Stimulated activated CD4-positive, alpha-beta T cell treated with anti-CD3 and anti-CD28 coated beads, Interleukin-12 subunit alpha, Interleukin-12 subunit beta, amount 100 ng/mL, for 4 hours (primary cell): ENCODE data around the gene CFAP43.

Experiments used
- DNase-seq: peaks from one replicate; pipeline ENCODE4 v3.0.0-alpha.2; 2020

The CFAP43 gene

DNA sequence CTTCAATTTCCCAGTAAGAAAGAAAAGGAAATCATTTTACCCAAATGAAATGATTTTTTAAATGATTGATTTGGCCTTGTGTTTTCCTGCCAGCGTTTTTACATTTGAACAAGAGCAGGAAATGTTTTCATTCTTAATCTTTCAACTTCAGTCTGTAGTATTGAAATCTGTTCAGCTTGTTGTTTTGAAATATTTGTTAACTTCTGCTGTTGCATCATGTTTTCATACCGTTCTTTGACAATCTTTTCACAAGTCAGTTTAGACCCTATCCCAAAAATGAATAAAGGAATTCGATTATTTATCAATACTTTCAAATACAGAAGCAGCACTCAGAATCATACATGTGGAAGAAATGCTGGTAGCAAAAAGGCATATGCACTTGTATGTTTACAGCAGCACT, 102.1 kb downstream of the CFAP43 start:
- DNase-seq = no peak

- DNase-seq = no peak
Observed at GRCh38 chr10:104128214-104128613, 104.0 kb downstream of the CFAP43 start.

DNA sequence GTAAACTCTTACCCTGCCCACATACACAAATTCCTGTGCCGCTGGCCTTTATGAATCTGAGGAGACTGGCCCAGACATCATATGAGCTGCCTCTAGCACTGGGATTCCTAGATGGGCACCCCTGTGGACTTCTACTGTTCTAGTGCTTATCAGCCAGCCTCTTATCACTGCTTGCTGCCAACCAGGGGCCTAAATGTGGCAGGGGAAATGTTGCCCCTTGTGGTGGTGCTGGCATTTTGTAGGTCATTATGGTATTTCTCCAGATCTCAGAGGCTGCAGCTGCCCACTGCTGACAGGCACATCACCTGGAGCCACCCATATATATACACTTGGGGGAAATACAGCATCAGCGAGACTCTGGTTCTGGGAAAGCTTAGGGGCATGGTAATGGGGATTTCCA, 104.8 kb downstream of the CFAP43 start:
- DNase-seq = no peak

DNA sequence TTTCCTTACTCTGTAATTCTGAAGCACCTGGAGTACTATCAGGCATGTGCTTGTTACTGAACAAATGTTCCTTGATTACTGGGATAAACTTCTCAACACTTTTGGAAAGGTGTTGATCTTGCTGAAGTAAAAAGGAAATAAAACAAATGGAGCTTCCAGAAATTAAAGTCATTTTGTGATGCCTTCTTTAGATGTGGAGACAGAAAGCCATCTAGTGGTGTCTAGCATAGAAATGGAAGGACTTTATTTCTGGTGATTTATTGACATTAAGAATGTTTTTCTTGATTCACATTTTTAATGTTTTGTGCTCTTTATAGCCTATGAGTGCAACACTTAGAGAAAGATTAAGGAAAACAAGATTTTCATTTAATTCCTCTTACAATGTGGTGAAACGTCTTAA, 108.8 kb downstream of the CFAP43 start:
- DNase-seq = no peak

GRCh38 chr10:104122225-104123107, 109.7 kb downstream of the CFAP43 start:
- no peak for DNase-seq

DNA sequence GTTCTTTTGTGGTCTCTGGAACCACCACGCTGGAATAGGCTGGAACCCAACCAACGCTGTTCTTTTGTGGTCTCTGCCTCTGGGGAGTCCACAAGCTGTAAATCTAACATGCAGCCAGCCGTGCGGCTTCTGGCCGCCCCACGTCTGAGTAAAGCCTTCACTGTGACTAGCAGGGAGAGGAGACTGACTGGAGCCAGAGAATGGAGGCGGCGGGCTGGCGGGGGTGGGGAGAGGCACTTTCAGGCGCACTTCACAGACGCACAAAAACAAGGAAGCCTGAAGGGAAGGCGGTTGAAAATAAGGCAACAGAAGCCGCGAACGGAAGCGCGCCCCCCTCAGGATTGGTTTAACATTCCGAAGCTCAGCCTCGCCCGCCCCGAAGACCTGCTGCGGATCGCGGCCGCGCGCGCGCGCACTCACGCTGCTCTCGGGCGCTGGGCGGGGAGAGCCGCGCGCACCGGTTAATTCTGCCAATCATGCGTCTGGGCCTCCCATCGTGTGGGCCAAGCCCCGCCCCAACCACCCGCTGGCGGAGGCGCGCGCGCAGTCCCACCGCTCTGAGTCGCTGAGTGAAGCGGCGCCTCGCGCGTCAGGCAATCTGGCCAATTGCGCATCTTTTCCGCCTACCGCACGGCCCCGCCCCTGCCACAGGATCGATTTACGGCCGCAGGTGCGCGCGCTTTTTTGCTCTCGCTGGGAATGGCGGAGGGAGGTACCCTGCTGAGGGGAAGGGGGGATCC, 110.5 kb downstream of the CFAP43 start, which contains the start of gene SFR1:
Gene SFR1 (plus strand): TSS at position 687 of the 740 bp plus-strand sequence. CDS start 13 bp downstream, at position 700.
- DNase-seq = peak; percentile 98

DNA sequence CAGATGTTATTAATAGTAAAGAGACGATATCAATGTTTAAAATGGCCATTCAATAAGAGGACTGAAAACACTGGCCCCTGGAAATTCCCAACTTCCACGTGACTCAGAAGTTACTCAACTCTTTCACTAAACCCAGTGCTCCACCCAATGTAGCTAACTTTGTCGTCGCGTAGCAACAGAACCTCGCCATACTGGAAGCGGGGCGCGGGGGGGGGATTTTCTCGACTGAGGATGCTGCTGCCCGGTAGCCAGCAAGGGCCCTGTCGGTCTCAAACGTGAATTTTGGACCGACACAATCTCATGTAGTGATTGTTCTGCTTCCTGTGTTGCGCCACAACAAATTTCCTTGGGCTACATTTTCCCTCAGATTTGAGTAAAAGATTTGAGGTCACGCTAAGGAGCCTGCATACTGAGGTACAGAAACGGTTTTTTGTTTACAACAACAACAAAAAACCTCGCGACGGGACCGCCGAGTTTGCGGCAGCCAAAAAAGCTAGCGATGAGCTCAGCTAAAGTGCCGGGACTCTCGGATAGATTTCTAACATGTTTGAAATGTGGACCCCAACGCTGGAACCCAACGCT, 111.2 kb downstream of the CFAP43 start:
- DNase-seq = peak; percentile 72

DNA sequence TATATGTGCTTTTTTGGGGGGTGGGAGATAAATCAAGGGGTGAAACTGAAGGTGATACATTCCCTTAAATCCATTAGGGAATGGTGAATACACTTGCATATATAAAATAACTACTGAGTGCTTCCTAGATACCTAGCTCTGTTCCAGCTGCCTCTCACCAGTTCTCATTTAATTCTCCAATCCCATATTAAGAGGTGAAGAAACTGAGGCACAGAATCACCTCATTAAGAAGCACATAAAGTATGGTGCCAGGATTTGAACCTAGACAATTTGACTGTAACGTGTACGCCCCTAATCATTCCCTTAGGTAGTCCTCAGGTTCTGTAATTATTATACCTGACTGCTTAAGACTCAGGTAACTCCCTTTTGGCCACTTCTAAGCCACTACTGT, 111.7 kb downstream of the CFAP43 start:
- DNase-seq = no peak

DNA sequence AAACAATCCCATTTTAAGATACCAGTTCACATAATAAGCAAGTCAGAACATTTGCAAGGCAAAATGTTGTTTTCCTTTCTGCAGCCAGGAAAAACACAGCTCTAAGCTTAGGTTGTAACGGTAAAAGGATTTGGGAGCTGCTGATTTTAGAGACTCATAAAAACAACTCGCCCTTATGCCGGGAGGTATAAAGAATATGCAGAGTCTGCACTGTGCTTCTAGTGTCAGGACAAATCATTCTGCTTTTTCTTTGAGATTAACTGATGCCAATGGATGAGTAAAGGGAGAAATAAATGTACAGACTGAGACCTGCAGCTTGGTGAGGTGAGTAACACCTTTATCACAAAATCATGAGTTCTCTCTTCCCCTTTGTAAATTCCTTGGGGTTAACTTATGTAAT, 112.2 kb downstream of the CFAP43 start:
- no peak for DNase-seq

DNA sequence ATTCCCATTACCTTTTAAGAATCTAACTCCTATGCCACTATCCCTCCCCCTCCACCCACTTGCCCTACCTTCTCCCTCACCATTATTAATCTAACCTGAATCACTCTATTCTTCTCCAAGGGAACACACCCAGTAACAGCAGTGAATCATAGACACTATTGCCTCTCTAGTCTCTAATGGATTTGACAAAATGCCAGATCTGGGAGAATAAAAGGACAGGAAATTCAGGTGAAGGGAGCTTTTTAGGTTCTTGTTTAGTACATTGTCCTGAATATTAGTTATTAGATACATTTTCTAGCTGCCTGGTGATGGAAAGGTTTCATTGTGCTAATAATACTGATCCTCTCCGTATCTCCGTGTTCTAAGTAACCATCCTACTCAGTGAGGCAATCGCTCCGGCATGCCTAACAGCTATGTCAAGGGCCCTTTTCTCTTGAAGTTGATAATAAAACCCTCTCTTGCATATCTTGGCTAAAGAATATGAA, 114.3 kb downstream of the CFAP43 start:
- DNase-seq = no peak

GRCh38 chr10:104113376-104113956, 118.7 kb downstream of the CFAP43 start:
- no peak for DNase-seq

DNA sequence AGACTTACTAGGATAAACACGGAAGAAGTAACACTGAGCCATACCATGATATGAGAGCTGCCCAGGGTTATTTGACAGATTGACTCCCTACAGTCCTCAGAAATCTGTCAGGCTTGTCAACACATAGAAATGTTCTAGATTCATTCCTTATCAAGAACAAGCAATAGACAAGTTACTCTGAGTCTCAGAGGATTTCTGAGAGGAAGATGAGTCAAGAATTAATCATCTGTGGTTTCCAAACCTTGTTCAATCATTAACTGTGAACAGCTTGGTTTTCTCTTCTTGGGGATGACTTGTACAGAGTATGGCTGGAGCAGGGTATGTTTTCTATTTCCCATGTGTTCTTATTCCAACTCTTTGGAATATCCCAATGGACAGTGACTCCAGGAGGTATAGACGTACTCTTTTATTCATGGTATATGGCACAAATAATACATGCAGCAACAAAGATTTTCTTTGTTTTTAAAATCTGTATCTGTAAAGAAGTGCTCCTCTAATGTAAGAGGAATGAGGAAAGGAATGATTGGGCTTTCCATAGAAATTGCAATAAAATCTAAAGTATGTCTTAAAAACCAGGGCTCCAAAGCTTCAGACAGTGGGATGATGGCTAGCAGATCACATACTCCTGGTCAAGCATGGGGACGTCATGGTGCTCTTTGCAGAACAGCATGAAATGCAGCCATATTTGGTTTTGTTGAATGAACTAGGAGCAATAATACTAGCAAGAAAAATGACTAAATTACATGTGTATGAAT, 122.1 kb downstream of the CFAP43 start:
- no peak for DNase-seq

- DNase-seq = no peak
Observed at GRCh38 chr10:104104926-104105325, 127.2 kb downstream of the CFAP43 start.

DNA sequence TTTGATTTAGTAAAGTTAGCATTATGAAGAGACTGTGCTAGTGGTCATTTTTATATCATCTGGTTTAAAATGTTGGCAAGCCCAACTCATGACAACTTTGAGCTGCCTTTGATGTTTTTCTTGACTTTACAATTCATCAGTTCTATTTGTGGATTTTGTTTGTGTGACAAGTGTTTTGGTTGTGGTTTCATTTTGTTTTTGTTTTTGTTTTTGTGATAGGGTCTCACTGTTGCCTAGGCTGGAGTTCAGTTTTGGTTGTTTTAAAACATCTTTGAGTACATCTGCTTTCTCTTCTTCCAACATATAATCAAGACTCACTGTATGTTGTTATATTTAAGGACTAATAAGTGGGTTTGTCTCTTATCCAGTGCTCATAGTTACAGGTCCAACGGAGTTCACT, 127.7 kb downstream of the CFAP43 start:
- no peak for DNase-seq

- DNase-seq = no peak
Observed at GRCh38 chr10:104103956-104104355, 128.2 kb downstream of the CFAP43 start.

DNA sequence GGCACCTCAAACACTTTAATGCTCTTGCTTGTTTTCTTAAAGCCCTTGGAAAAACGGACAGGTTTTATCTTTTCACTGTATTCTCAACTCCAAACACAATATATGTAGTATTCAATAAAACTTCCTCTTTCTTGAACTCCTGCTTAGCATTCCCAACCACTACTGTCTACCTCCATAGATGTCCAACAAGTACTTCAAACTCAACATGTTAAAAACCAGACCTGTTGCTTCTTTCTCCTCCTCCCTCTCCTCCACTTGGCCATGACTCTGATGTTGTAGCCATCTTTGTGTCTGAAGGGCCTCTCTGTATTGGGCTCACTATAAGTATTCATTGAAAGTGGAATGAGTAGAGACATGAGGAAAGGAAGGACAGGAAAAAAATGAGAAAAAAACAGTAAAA, 130.3 kb downstream of the CFAP43 start:
- no peak for DNase-seq

- DNase-seq = no peak
Observed at GRCh38 chr10:104100795-104101194, 131.4 kb downstream of the CFAP43 start.

GRCh38 chr10:104099941-104100340, 132.2 kb downstream of the CFAP43 start:
- no peak for DNase-seq

- no peak for DNase-seq
Observed at GRCh38 chr10:104099269-104099668, 132.9 kb downstream of the CFAP43 start.

DNA sequence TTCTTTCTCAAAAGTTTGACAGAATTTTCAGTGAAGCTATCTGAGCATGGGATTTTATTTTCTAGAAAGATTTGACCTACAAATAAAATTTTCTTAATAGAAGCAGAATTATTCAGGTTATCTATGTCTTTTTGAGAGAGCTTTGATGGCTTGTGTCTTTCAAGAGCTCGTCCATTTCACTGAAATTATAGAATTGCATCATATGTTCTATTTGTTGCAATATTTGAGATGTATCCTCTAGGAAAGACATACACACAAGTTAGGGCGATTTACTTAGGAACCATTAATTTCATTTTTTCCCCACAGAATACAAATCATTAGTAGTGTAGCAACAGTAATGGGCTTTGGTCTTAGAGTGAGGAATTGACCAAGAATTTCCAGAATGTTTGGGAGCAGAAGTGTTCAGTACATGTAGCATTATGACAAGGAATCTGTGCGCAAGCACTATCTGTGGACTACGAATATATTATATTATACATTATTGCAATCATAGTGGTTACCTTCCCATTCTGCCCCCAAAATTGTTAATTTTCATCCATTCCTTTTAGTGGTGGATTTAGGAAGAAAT, 133.7 kb downstream of the CFAP43 start:
- no peak for DNase-seq

DNA sequence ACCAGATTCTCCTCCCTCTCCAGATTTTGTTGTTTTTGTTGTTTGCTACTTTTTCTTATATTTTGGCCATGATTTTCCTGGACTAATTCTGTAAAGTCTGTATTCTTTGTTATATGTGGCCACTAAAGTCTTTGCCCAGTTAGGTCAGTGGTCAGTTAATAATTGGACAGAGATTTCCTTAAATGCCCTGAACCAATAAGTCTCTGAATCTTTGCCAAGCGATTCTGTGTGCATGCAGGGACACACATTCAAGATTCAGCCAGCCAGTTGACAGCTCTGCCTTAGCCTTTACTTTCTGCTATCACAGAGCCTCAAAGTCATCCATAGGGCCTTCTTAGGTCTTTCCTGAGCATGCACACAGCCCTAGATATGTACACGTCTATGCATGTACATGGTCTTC, 135.5 kb downstream of the CFAP43 start:
- no peak for DNase-seq

DNA sequence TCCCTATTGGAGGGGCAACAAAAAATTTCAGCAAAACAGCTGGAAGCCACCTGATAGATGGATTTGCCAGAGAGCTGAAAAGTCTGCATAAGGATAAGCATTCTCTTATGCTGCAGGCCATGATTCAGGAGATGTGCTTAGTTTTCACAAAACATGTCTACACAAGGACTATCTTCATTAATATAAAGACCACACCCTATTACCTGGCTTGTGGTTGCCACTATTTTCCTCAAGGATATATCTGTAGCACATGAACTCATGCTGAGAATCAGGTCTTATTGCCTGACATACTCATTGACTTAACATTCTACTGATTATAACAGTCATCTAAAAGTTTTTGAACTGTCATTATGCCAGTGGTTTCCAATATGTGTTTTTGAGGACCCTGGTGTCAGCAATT, 139.4 kb downstream of the CFAP43 start:
- DNase-seq = no peak
